ENCODE results near the gene FBLN2. TPM values are rescaled to one million over a fixed set of nuclear protein-coding genes. Genes with fewer than 3 reads are reported as not detected.

The FBLN2 gene
- total RNA-seq, 1 experiment from 2014 or later, result 0.11 TPM

GRCh38 chr3:13638927-13639326 is 90.0 kb downstream of the FBLN2 start:
- CTCF ChIA-PET, result no interaction called here
- Histone ChIP-seq H3K27me3 (ENCODE audit: low read length) (no peaks in the 10 kb centered on the region), H3K27ac (ENCODE audit: low read length) (no peak overlapping the region), H4K20me1 (ENCODE audit: low read length) (no peaks in the 10 kb centered on the region), H3K4me2 (ENCODE audit: low read length) (no peak overlapping the region), H3F3A (ENCODE audit: low read length, unreplicated experiment) (no peaks in the 10 kb centered on the region), H3K4me3 (ENCODE audit: low read length) (no peak overlapping the region), H3K36me3 (ENCODE audit: low read depth, low read length) (no peaks in the 10 kb centered on the region), H3K9me3 (ENCODE audit: low read length) (no peaks in the 10 kb centered on the region), H3K79me2 (ENCODE audit: low read length) (no peaks in the 10 kb centered on the region), H3K4me1 (ENCODE audit: insufficient read depth, low read length) (0 out of 2 replicates have a peak, but pooled peaks cover under 1% of the 10 kb centered on the region), H3K9ac (ENCODE audit: low read length) (no peak overlapping the region), H3K9me2 (replicated peaks; ENCODE audit: low read length) (no peaks in the 10 kb centered on the region), H2AFZ (ENCODE audit: low read length) (no peak overlapping the region)
- BruUV-seq (replicated peaks), result no TSS peak
- POLR2A ChIA-PET (ENCODE audit: unreplicated experiment), result no interaction called here
- no peak for ATAC-seq
- intact Hi-C loops (cut with micrococcal nuclease), result no loop called here
- TF ChIP-seq EZH2 (IDR thresholded peaks at IDR 0.05; ENCODE audit: low read length, unreplicated experiment) (no peak), CTCF (conservative IDR thresholded peaks at IDR 0.05; ENCODE audit: low read depth, low read length) (no peak)
- no peak for DNase-seq

GRCh38 chr3:13642597-13642996 is 93.7 kb downstream of the FBLN2 start:
- Histone ChIP-seq H4K20me1 (ENCODE audit: low read length) (no peaks in the 10 kb centered on the region), H2AFZ (ENCODE audit: low read length) (no peak overlapping the region), H3K4me1 (ENCODE audit: insufficient read depth, low read length) (peaks cover 10% of the 10 kb centered on the region; the same call in 1 of the 2 replicates), H3F3A (ENCODE audit: low read length, unreplicated experiment) (no peaks in the 10 kb centered on the region), H3K27ac (ENCODE audit: low read length) (no peak overlapping the region), H3K9ac (ENCODE audit: low read length) (no peak overlapping the region), H3K4me2 (ENCODE audit: low read length) (no peak overlapping the region), H3K79me2 (ENCODE audit: low read length) (no peaks in the 10 kb centered on the region), H3K36me3 (ENCODE audit: low read depth, low read length) (no peaks in the 10 kb centered on the region), H3K9me2 (replicated peaks; ENCODE audit: low read length) (no peaks in the 10 kb centered on the region), H3K9me3 (ENCODE audit: low read length) (no peaks in the 10 kb centered on the region), H3K4me3 (ENCODE audit: low read length) (no peak overlapping the region), H3K27me3 (ENCODE audit: low read length) (no peaks in the 10 kb centered on the region)
- intact Hi-C loops (cut with micrococcal nuclease), result no loop called here
- POLR2A ChIA-PET (ENCODE audit: unreplicated experiment), result no interaction called here
- TF ChIP-seq EZH2 (IDR thresholded peaks at IDR 0.05; ENCODE audit: low read length, unreplicated experiment) (no peak), CTCF (conservative IDR thresholded peaks at IDR 0.05; ENCODE audit: low read depth, low read length) (no peak), EZH2phosphoT487 (IDR thresholded peaks at IDR 0.05; ENCODE audit: borderline replicate concordance, low read length) (no peak)
- no peak for ATAC-seq
- CTCF ChIA-PET, result no interaction called here
- DNase-seq, result no peak
- no TSS peak for BruUV-seq (replicated peaks)

- POLR2A ChIA-PET (ENCODE audit: unreplicated experiment), result interaction anchor here (0.5 kb wide), 1 partner anchor 190 kb away, joined by 26 read pairs; no protein-coding TSS in a partner anchor
These were observed 95.6 kb downstream of the FBLN2 start for GRCh38 chr3:13644341-13645117.

More at GRCh38 chr3:13644341-13645117, 95.6 kb downstream of the FBLN2 start:
- no peak overlapping the region for H3K9ac ChIP-seq (ENCODE audit: low read length)
- intact Hi-C loops (cut with micrococcal nuclease), result no loop called here
- peak; percentile 51 for DNase-seq
- no peaks in the 10 kb centered on the region for H3K79me2 ChIP-seq (ENCODE audit: low read length)
- no TSS peak for BruUV-seq (replicated peaks)
- no peaks in the 10 kb centered on the region for H3K36me3 ChIP-seq (ENCODE audit: low read depth, low read length)
- H3K4me2 ChIP-seq (ENCODE audit: low read length), result no peak overlapping the region
- no peaks in the 10 kb centered on the region for H3K9me3 ChIP-seq (ENCODE audit: low read length)
- H3K4me3 ChIP-seq (ENCODE audit: low read length), result no peak overlapping the region
- H2AFZ ChIP-seq (ENCODE audit: low read length), result no peak overlapping the region
- CTCF ChIA-PET, result interaction anchor here (1.5 kb wide), 1 partner anchor 148 kb away, joined by 5 read pairs; no protein-coding TSS in a partner anchor
- H3K27me3 ChIP-seq (ENCODE audit: low read length), result no peaks in the 10 kb centered on the region
- TF ChIP-seq EZH2 (IDR thresholded peaks at IDR 0.05; ENCODE audit: low read length, unreplicated experiment), result no peak
- no peak for TF ChIP-seq CTCF (conservative IDR thresholded peaks at IDR 0.05; ENCODE audit: low read depth, low read length)
- H4K20me1 ChIP-seq (ENCODE audit: low read length), result no peaks in the 10 kb centered on the region
- H3K9me2 ChIP-seq (replicated peaks; ENCODE audit: low read length), result no peaks in the 10 kb centered on the region
- ATAC-seq, result no peak
- peaks cover 24% of the 10 kb centered on the region for H3K4me1 ChIP-seq (ENCODE audit: insufficient read depth, low read length)
- H3K27ac ChIP-seq (ENCODE audit: low read length), result no peak overlapping the region
- no peaks in the 10 kb centered on the region for H3F3A ChIP-seq (ENCODE audit: low read length, unreplicated experiment)

Measured in PC-3 (cell line).